Body of pancreas (tissue), 4 donors: ENCODE measurements around the gene BORCS6. TPM values are rescaled to one million over a fixed set of nuclear protein-coding genes. Genes with fewer than 3 reads are reported as not detected.

Experiments used
- ATAC-seq: fragments of 150-250 bp; one replicate; pipeline ENCODE4 v1.9.1; 2016
- DNase-seq, 4 donors: peaks; one replicate each; pipeline ENCODE4 v3.0.0-alpha.2; 2019
- H3K27ac ChIP-seq, 4 donors: fragments of 200-600 bp; sonication (generic); 1 replicate in 3 of 4; 2 replicates in 1 of 4; pipeline versions ENCODE4 v1.5.1 to v1.6.1; 2016 to 2019; ENCODE audit warnings: mild to moderate bottlenecking in 1 of 4, mixed read lengths in 1 of 4, moderate library complexity in 1 of 4
- H3K27me3 ChIP-seq, 2 donors: fragments of 200-600 bp; sonication (generic); one replicate each; pipeline ENCODE4 v1.6.0; 2016; ENCODE audit warnings: mild to moderate bottlenecking in 1 of 2
- H3K36me3 ChIP-seq, 2 donors: fragments of 200-600 bp; sonication (generic); replicated peaks in 1 of 2; 2 replicates each; pipeline ENCODE4 v1.5.1; 2016; ENCODE audit warnings: low read depth in 2 of 2; ENCODE audit not compliant: insufficient read depth in 1 of 2
- H3K4me1 ChIP-seq: fragments of 200-600 bp; sonication (generic); one replicate; pipeline ENCODE4 v1.6.0; 2016
- H3K4me3 ChIP-seq, 2 donors: fragments of 200-600 bp; sonication (generic); 1 replicate in 1 of 2; 2 replicates in 1 of 2; pipeline ENCODE4 v1.5.1; 2016 to 2019
- H3K9me3 ChIP-seq, 3 donors: fragments of 200-600 bp; sonication (generic); 1 replicate in 2 of 3; 2 replicates in 1 of 3; pipeline ENCODE4 v1.5.1; 2016
- CTCF ChIP-seq, 7 experiments: fragments of 450-650 bp in 4 of 7; fragments of 200-600 bp in 3 of 7; sonication (generic) in 3 of 7; IDR thresholded peaks; one replicate each; pipeline ENCODE4 v1.5.1; 2016 to 2019; ENCODE audit warnings: antibody characterized with exemption in 7 of 7
- POLR2A ChIP-seq, 3 donors: fragments of 450-650 bp; IDR thresholded peaks; one replicate each; pipeline ENCODE4 v1.6.1; 2016; ENCODE audit warnings: antibody characterized with exemption in 3 of 3, mild to moderate bottlenecking in 2 of 3
- WGBS, 2 donors: methylation state at CpG; one replicate each; pipeline ENCODE4 v1.1.5; 2017; 5-methylcytosine and 5-hydroxymethylcytosine counted together
- intact Hi-C: fragments of 100-400 bp; cut with DNase I; formaldehyde crosslinking; loops from one replicate; pipeline ENCODE4 v1.15.1; 2023
- total RNA-seq, 2 donors: library from RNA; depleted of rRNA; stranded (reverse); fragments of >200 nt; gene quantifications; one replicate each; pipeline ENCODE4 v1.1.0, GENCODE V29; 2016

Gene BORCS6
- total RNA-seq, 2 donors from 2014 or later: 11.9 to 16.2 TPM

GRCh38 chr17:8144401-8145231 lies 45.4 kb downstream of the BORCS6 start:
- no peak overlapping the region for H3K27ac ChIP-seq
- no peaks in the 10 kb centered on the region for H3K27me3 ChIP-seq
- intact Hi-C loops: no loop called here
- 87 to 93% methylated on average over 7 to 12 of the region's 15 CpGs for WGBS, 2 donors
- no peak overlapping the region for H3K4me3 ChIP-seq
- peaks cover 14% of the 10 kb centered on the region for H3K4me1 ChIP-seq
- peaks cover 69 to 82% of the 10 kb centered on the region in 2 donors for H3K36me3 ChIP-seq
- no peak for ATAC-seq
- H3K9me3 ChIP-seq: no peaks in the 10 kb centered on the region
- TF ChIP-seq POLR2A (IDR thresholded peaks at IDR 0.05) (no peak), CTCF (IDR thresholded peaks at IDR 0.05) (no peak)
- DNase-seq: no peak

- H3K9me3 ChIP-seq: no peaks in the 10 kb centered on the region
- H3K27ac ChIP-seq: peak overlapping the region in 1 of 4 donors; percentile 8
- peaks cover 65 to 76% of the 10 kb centered on the region in 2 donors for H3K36me3 ChIP-seq
- DNase-seq (peak in 2 of 4 donors; percentile 18 to 22), ATAC-seq (no peak)
- no peak overlapping the region for H3K4me3 ChIP-seq
- no peaks in the 10 kb centered on the region for H3K27me3 ChIP-seq
- intact Hi-C loops: no loop called here
- H3K4me1 ChIP-seq: peaks cover 22% of the 10 kb centered on the region
- TF ChIP-seq POLR2A (IDR thresholded peaks at IDR 0.05) (no peak), CTCF (IDR thresholded peaks at IDR 0.05) (no peak)
- WGBS, 2 donors: 89% methylated on average over 20 to 22 of the region's 22 CpGs
These were observed 46.2 kb downstream of the BORCS6 start for GRCh38 chr17:8143581-8144400.

- peak overlapping the region in 2 of 4 donors; percentile 8 to 11 for H3K27ac ChIP-seq
- ATAC-seq (no peak), DNase-seq (peak in 1 of 4 donors; percentile 14)
- H3K4me1 ChIP-seq: peaks cover 20% of the 10 kb centered on the region
- WGBS, 2 donors: 90 to 95% methylated on average over 10 to 14 of the region's 15 CpGs
- intact Hi-C loops: no loop called here
- H3K9me3 ChIP-seq: no peaks in the 10 kb centered on the region
- peaks cover 57 to 69% of the 10 kb centered on the region in 2 donors for H3K36me3 ChIP-seq
- H3K4me3 ChIP-seq: no peak overlapping the region
- no peak for TF ChIP-seq CTCF (IDR thresholded peaks at IDR 0.05)
- TF ChIP-seq POLR2A (IDR thresholded peaks at IDR 0.05): no peak
- H3K27me3 ChIP-seq: no peaks in the 10 kb centered on the region
These were observed 46.9 kb downstream of the BORCS6 start for GRCh38 chr17:8142887-8143580.

GRCh38 chr17:8142158-8142886 lies 47.7 kb downstream of the BORCS6 start:
- H3K4me1 ChIP-seq: peaks cover 21% of the 10 kb centered on the region
- H3K36me3 ChIP-seq: peaks cover 50 to 62% of the 10 kb centered on the region in 2 donors
- no peaks in the 10 kb centered on the region for H3K9me3 ChIP-seq
- WGBS, 2 donors: 84 to 86% methylated on average over 14 to 22 of the region's 23 CpGs
- no peak overlapping the region for H3K4me3 ChIP-seq
- no peak overlapping the region for H3K27ac ChIP-seq
- H3K27me3 ChIP-seq: no peaks in the 10 kb centered on the region
- TF ChIP-seq CTCF (IDR thresholded peaks at IDR 0.05) (no peak), POLR2A (IDR thresholded peaks at IDR 0.05) (peak in 1 of 3 donors; percentile 6)
- DNase-seq (peak in 1 of 4 donors; percentile 17), ATAC-seq (no peak)
- intact Hi-C loops: no loop called here
